Stomach (tissue), 4 donors: ENCODE results near the gene SYT3.

ENCODE experiments used
- CTCF ChIP-seq, 7 experiments: fragments of 450-650 bp in 4 of 7; fragments of 200-600 bp in 3 of 7; sonication (generic) in 3 of 7; IDR thresholded peaks; one replicate each; pipeline ENCODE4 v1.5.1; 2016 to 2019; ENCODE audit warnings: antibody characterized with exemption in 7 of 7, control low read depth in 2 of 7, mild to moderate bottlenecking in 1 of 7
- EP300 ChIP-seq: sonication (generic); formaldehyde crosslinking; IDR thresholded peaks from one replicate; pipeline ENCODE4 v1.6.1; 2017; ENCODE audit warnings: antibody characterized with exemption
- POLR2AphosphoS5 ChIP-seq, 3 donors: sonication (generic); formaldehyde crosslinking; IDR thresholded peaks; one replicate each; pipeline ENCODE4 v1.6.1; 2016; ENCODE audit warnings: antibody characterized with exemption in 3 of 3

DNA sequence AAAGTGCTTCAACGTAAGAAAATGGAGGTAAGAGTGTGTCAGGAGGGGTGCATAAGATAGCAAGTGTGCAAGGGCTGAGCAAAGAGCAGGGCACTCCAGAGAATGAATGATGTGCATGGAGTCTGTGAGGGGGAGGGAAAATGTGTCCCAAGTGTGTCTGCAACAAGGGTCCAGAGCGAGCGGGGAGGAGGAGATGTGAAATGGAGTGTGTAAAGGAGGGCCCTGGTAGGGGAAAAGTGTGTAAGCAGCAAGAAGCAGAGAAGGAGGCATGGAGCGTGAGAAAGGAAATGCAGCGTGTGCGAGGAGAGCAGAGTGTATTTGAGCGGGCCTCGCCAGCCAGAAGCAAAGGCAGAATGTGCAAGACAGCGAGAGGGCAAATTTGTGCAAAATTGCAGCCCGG is 21.3 kb upstream of the SYT3 start:
- no peak for TF ChIP-seq CTCF (IDR thresholded peaks at IDR 0.05)
- TF ChIP-seq EP300 = no peak
- no peak for TF ChIP-seq POLR2AphosphoS5 (IDR thresholded peaks at IDR 0.05)
